HCEC 1CT (cell line): ENCODE data around the gene SLC25A19.
"Not testable (repeated sequence)": the region's sequence is repeated elsewhere in the genome, so short reads cannot be mapped to it uniquely, and the experiment has no call there.

Source experiments
- DNase-seq: peaks from one replicate; pipeline ENCODE4 v3.0.0-alpha.2; 2017

SLC25A19 gene

DNA sequence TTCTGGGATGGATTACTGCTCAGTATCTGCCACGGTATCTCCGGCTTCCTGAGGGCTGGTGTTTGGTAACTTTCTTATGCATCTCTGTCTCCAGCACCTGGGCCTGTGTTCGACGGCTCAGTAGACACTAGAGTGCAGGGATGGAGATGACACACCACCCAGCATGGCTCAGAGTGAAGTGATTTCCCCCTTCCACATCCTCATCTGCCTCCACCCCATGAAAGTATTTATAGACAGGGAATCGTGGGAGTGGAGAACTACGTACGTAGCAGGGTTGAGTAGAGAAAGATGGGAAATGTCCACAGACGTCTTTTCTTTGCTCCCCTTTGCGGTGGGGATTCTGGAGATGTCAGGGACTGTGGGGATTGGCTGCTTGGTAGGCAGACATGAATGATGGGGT lies 11.8 kb upstream of the SLC25A19 start:
- DNase-seq = no peak

DNA sequence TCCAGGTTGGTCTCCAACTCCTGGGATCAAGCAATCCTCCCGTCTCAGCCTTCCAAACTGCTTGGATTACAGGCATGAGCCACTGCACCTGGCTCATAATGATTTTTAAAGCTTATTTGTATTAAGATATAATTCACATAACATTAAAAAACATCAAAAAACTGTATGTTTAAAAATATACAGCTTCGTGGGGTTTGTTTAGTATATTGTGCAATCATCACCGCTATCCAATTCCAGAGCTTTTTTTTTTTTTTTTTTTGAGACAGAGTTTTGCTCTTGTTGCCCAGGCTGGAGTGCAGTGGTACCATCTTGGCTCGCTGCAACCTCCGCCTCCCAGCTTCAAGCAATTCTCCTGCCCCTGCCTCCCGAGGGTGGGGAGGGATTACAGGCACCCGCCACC lies 11.0 kb upstream of the SLC25A19 start:
- no peak for DNase-seq

- no peak for DNase-seq
These were observed 6.2 kb upstream of the SLC25A19 start for GRCh38 chr17:75295201-75296158.

DNA sequence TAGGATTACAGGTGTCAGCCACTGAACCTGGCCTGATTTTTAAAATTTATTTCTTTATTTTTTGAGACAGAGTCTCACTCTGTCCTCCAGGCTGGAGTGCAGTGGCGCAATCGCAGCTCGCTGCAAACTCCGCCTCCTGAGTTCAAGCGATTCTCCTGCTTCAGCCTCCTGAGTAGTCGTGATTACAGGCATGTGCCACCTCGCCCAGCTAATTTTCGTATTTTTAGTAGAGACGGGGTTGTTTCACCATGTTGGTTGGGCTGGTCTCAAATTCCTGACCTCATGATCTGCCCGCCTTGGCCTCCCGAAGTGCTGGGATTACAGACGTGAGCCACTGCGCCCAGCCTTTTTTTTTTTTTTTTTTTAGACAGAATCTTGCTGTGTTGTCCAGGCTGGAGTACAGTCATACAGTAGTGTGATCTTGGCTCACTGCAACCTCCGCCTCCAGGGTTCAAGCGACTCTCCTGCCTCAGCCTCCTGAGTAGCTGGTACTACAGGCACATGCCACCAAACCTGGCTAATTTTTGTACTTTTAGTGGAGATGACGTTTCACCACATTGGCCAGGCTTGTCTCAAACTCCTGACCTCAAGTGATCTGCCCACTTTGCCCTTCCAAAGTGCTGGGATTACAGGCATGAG lies 3.7 kb upstream of the SLC25A19 start:
- not testable (repeated sequence) for DNase-seq

DNA sequence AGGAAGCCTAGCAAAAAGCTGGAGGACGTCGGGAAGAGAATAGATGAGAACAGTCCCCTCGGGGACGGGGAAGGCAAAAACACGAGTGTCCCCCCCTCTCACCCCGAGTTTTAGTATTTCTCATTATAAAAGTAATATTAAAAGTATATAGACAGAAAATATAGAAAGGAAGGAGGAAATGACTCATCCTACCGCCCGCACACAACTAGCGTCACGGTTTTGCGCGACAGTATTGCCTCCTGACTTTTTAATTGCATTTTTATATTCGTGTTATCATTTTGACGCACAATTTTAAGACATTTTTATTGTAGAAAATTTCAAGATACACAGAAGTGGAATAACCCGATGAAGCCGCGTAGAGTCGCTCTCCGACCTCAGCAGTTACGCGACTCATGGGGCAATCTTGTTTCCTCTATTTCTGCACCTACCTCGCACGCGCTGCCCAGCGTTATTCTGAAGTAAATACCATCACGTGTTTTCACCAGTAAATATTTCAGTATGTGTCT lies 652 bp upstream of the SLC25A19 start:
- DNase-seq = peak; percentile 53

DNA sequence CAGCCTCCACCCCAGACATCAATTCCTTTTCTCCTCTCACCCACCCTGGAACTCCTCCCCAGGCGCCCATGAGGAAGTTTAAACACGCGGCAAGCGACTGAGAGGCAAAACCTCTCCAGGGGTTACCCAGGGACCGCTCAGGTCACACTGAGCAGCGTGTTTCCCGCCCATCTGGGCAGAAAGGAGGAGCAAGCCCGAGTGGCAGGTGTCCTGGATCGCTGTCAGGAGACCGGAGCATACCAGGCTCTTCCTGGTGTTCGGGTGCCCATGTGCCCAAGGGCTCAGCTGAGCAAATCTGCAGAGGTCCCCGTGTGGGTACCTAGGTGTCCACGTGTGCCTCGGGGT lies 491 bp downstream of the SLC25A19 start:
- no peak for DNase-seq

- no peak for DNase-seq
These were observed 874 bp downstream of the SLC25A19 start for GRCh38 chr17:75288359-75288758.

- DNase-seq = no peak
These were observed 2.0 kb downstream of the SLC25A19 start for GRCh38 chr17:75287221-75287620.

DNA sequence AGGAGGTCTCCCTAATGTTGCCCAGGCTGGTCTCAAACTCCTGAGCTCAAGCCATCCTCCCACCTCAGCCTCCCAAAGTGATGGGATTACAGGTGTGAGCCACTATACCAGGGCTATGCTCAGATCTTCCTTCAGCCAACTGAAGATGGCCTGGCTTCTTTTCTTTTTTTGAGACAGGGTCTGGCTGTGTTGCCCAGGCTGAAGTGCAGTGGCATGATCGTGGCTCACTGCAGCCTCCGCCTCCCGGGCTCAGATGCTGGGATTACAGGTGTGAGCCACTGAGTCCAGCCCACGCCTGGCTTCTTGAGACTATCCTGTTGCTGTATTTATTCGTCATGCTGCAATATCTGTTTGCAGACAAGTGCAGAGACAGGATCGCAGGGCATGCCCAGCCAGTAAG lies 4.1 kb downstream of the SLC25A19 start:
- DNase-seq = no peak

DNA sequence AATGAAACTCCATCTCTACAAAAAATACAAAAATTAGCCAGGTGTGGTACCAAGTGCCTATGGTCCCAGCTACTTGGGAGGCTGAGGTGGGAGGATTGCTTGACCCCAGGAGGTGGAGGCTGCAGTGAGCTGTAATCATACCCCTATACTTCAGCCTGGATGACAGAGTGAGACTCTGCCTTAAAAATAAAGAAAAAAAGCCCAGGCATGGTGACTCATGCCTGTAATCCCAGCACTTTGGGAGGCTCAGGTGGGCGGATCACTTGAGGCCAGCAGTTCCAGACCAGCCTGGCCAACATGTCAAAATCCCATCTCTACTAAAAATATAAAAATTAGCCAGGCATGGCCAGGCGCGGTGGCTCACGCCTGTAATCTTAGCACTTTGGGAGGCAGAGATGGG lies 9.0 kb downstream of the SLC25A19 start:
- not testable (repeated sequence) for DNase-seq

DNA sequence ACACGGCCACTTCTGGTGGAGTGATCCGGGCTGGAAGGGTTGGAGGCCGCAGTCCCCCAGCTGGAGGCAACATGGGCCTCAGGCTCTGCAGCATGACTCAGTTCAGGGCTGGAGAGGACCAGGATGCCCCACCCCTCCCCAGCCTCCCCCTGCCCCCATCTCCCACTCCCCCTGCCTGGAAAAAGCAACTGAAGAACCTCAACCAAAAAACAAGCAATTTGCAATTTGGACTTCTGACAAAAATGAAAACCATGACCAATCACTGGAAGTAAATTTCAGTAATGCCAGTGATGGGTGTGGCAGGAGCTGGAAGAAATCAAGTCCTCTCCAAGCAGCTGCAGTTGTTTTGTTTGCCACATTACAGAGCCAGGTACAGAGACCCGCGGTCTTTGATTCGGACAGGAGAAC lies 11.6 kb downstream of the SLC25A19 start:
- DNase-seq = no peak

DNA sequence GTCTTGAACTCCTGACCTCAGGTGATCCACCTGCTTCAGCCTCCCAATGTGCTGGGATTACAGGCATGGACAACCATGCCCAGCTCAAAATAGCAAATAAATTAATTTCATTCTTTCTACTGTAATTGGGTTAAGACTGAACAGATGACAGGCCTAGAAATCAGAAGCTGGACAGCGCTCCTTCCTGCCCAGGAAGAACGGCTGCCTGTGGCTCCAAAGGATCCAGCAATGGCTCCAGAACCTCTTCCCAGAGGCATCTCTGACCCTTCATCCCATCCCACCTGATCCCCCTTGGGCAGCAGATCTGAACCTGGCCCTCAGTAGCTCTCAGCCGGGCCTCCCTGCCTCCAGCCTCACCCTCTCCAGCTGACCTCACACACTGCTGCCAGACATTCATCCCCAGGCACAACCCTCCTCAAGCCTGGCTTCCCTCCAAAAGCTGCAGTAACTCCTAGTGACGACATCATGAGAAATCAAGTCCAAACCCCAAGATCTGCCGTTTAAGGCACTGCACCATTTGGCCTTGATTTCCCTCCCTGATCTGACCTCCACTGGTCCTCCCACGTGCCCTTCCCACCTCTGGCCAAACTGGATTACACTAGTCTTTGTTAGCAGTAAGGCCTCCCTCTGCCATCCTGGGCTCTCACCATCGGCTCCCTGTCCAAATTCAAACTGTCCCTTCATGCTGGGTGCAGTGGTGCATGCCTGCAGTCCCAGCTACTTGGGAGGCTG lies 15.1 kb downstream of the SLC25A19 start:
- peak; percentile 88 for DNase-seq

DNA sequence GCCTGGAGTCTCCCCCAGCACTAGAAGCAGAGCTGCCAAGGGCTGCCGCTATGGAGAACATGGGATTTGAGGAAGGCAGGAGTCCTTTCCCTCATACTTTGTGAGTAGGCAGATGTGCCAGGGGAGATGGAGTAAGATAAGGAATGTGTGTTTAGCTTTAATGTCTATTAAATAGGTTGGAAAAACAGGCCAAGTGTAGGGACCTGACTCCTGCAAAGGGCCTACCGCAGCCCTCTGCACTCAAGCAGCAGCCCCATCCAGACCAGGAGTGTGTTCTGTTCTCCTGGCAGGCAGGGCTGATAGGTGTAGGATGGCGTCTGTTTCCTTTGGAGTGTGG lies 16.4 kb downstream of the SLC25A19 start:
- DNase-seq = no peak

GRCh38 chr17:75271955-75272847 lies 17.0 kb downstream of the SLC25A19 start:
- no peak for DNase-seq

- DNase-seq = peak; percentile 72
These were observed 17.8 kb downstream of the SLC25A19 start for GRCh38 chr17:75271233-75271954.

- no peak for DNase-seq
These were observed 18.3 kb downstream of the SLC25A19 start, which contains the start of gene MIF4GD for GRCh38 chr17:75270966-75271232. TSS of gene MIF4GD (minus strand) at chr17:75271231. CDS start at chr17:75270195, 1,036 bp downstream.

DNA sequence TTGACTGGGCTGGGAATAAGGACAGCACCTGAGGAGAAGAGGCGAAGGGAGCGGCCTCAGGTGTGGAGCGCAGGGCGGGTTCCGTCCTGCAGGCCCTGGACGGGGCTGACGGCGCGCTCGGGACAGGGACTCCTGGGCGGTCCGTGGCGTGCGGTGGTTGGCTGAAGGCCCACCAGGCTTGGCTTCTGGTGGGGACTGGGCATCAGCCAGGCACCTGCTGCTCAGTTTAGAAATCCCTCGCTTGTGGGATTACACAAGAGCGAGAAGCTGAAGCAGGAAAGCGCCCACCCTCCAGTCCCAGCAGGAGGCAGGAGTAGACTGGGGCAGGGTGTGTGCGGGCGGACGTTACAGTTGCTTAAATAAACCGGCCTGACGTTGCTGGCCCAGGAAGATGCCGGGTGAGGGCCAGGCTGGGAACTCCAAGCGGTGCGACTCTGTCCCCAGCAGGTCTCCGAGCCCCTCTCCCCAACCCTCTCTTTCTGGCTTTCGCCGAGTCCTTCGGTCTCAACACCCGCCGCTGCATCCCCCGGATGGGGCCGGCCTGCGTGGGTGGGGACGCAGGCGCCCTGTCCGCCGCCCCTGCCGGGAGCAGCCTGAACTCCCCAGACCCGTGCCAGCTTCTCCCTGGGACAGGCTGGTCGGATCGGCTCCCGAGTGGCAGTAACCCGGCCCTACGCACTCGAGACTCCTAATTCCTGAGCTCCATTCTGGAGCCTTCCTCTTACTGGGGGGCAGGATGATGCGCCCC lies 18.8 kb downstream of the SLC25A19 start:
- peak; percentile 70 for DNase-seq

GRCh38 chr17:75269844-75270217 lies 19.4 kb downstream of the SLC25A19 start:
- DNase-seq = no peak

DNA sequence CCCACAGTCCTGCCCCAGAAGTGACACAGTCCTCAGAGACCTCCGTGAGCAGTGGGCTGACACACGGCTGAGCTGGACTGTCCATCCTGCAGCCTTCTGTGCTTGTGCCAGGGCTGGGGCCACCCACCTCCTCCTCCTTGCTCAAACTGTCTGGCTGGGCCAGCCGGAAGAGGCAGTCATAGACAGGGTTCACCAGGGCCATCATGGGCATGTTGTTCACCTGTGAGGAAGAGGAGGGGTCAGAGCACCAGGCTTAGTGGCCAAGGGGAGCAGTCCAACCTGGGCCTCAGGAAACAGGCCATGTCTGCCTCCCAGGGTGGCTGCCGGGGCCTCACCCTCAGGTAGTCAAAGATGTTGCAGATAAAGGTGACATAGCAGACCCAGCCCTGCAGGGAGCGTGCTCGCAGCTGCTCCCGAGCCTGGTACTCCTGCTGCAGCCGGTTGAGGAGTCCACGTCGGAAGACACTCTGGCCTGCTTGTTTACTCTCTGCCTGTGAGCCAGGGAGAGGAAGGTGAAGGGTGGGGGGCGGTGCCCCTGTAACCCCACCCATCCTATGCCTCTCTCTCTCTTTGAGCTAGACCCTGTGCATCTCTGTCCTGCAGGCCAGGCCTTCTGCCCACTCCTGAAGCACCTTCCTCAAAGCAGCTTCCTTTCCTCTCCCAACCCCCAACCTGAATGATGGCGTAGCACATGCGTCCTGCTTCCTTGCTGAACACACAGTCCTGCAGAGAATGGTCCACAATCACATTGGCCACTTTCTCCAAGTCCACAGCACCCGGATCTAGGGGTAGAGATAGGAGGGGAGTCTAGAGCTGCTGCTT lies 21.6 kb downstream of the SLC25A19 start:
- DNase-seq = no peak

GRCh38 chr17:75267153-75267410 lies 22.2 kb downstream of the SLC25A19 start:
- no peak for DNase-seq
